GM23338 (cell line): ENCODE data around the gene GREB1L. TPM values are rescaled to one million over a fixed set of nuclear protein-coding genes. Genes with fewer than 3 reads are reported as not detected.

Experiments used
- ATAC-seq: fragments of 200-7000 bp; cut with Tn5 transposase; 3 replicates; pipeline ENCODE4 v1.9.1; 2020
- DNase-seq: peaks from one replicate; pipeline ENCODE4 v3.0.0-alpha.2; 2015; ENCODE audit warnings: low spot score
- H2AFZ ChIP-seq: fragments of 200-600 bp; sonication (generic); 2 replicates; pipeline ENCODE4 v1.8.0; 2016; ENCODE audit warnings: antibody characterized with exemption, mild to moderate bottlenecking, moderate library complexity
- H3F3A ChIP-seq: fragments of 200-600 bp; sonication (generic); replicated peaks from 2 replicates; pipeline ENCODE4 v1.8.0; 2017; ENCODE audit warnings: antibody characterized with exemption, mixed run types, low read depth
- H3K27ac ChIP-seq: fragments of 200-600 bp; sonication (generic); 2 replicates; pipeline ENCODE4 v1.6.1; 2016; ENCODE audit warnings: low read depth
- H3K27me3 ChIP-seq: fragments of 200-600 bp; sonication (generic); 2 replicates; pipeline ENCODE4 v1.8.0; 2016; ENCODE audit warnings: mild to moderate bottlenecking, mixed run types, moderate library complexity; ENCODE audit not compliant: insufficient read depth
- H3K36me3 ChIP-seq: fragments of 200-600 bp; sonication (generic); 2 replicates; pipeline ENCODE4 v1.8.0; 2016; ENCODE audit warnings: mild to moderate bottlenecking; ENCODE audit not compliant: insufficient read depth
- H3K4me1 ChIP-seq: fragments of 200-600 bp; sonication (generic); 2 replicates; pipeline ENCODE4 v1.8.0; 2016; ENCODE audit warnings: mild to moderate bottlenecking, moderate library complexity; ENCODE audit not compliant: insufficient read depth
- H3K4me2 ChIP-seq: fragments of 200-600 bp; sonication (generic); 2 replicates; pipeline ENCODE4 v1.7.1; 2017; ENCODE audit warnings: mixed run types
- H3K4me3 ChIP-seq: fragments of 200-600 bp; sonication (generic); 2 replicates; pipeline ENCODE4 v1.6.1; 2016; ENCODE audit warnings: mixed run types
- H3K79me2 ChIP-seq: fragments of 200-600 bp; sonication (generic); replicated peaks from 2 replicates; pipeline ENCODE4 v1.8.0; 2017; ENCODE audit warnings: mild to moderate bottlenecking; ENCODE audit not compliant: insufficient read depth
- H3K9me2 ChIP-seq: fragments of 200-600 bp; sonication (generic); 2 replicates; pipeline ENCODE4 v1.8.0; 2017; ENCODE audit not compliant: insufficient read depth
- H4K20me1 ChIP-seq: fragments of 200-600 bp; sonication (generic); replicated peaks from 2 replicates; pipeline ENCODE4 v1.8.0; 2017; ENCODE audit warnings: mild to moderate bottlenecking; ENCODE audit not compliant: insufficient read depth
- H3K27ac Mint-ChIP-seq: 2 replicates; pipeline ENCODE4 v1.8.0; 2020; ENCODE audit warnings: inconsistent platforms, mild to moderate bottlenecking, moderate library complexity, mixed read lengths
- H3K27me3 Mint-ChIP-seq: 3 replicates; pipeline ENCODE4 v1.8.0; 2022; ENCODE audit warnings: low read depth, mild to moderate bottlenecking, moderate library complexity, mixed read lengths, inconsistent platforms; ENCODE audit not compliant: insufficient read depth, poor library complexity
- H3K36me3 Mint-ChIP-seq: 3 replicates; pipeline ENCODE4 v1.8.0; 2021; ENCODE audit warnings: low read depth, mild to moderate bottlenecking, inconsistent platforms, moderate library complexity, mixed read lengths
- H3K4me1 Mint-ChIP-seq: 3 replicates; pipeline ENCODE4 v1.8.0; 2020; ENCODE audit warnings: mild to moderate bottlenecking, inconsistent platforms, mixed read lengths
- H3K4me3 Mint-ChIP-seq: 3 replicates; pipeline ENCODE4 v1.8.0; 2021; ENCODE audit warnings: moderate library complexity, mild to moderate bottlenecking, inconsistent platforms, mixed read lengths
- H3K9me3 Mint-ChIP-seq: 3 replicates; pipeline ENCODE4 v1.8.0; 2020; ENCODE audit warnings: moderate library complexity, mild to moderate bottlenecking, inconsistent platforms, mixed read lengths
- CREB1 ChIP-seq: fragments of 250-450 bp; sonication (Bioruptor Pico); IDR thresholded peaks from 2 replicates; pipeline ENCODE4 v1.5.0; 2020; ENCODE audit warnings: low read depth, mild to moderate bottlenecking, moderate library complexity
- CTCF ChIP-seq, 2 experiments: fragments of 200-600 bp in 1 of 2; sonication (generic) in 1 of 2; conservative IDR thresholded peaks; 2 replicates each; pipeline versions ENCODE4 v1.5.1 to v1.6.1; 2016 to 2017; ENCODE audit warnings: antibody characterized with exemption in 2 of 2, low read depth in 2 of 2, mild to moderate bottlenecking in 2 of 2, moderate library complexity in 1 of 2
- ETS1 ChIP-seq: IDR thresholded peaks from 2 replicates; pipeline ENCODE4 v1.6.1; 2016; ENCODE audit warnings: antibody characterized with exemption
- EZH2 ChIP-seq: fragments of 200-600 bp; sonication (generic); IDR thresholded peaks from one replicate; pipeline ENCODE4 v1.8.0; 2017; ENCODE audit warnings: antibody characterized with exemption, mild to moderate bottlenecking, low read depth; ENCODE audit not compliant: unreplicated experiment
- EZH2phosphoT487 ChIP-seq: fragments of 200-600 bp; sonication (generic); IDR thresholded peaks from one replicate; pipeline ENCODE4 v1.8.1; 2018; ENCODE audit warnings: antibody characterized with exemption; ENCODE audit not compliant: unreplicated experiment
- JUNB ChIP-seq: IDR thresholded peaks from one replicate; pipeline ENCODE4 v1.6.1; 2016; ENCODE audit warnings: antibody characterized with exemption; ENCODE audit not compliant: unreplicated experiment
- NANOG ChIP-seq: IDR thresholded peaks from 2 replicates; pipeline ENCODE4 v1.6.1; 2016; ENCODE audit warnings: antibody characterized with exemption, borderline replicate concordance
- POLR2AphosphoS5 ChIP-seq: IDR thresholded peaks from 2 replicates; pipeline ENCODE4 v1.6.1; 2016; ENCODE audit warnings: antibody characterized with exemption, low read depth
- STAT1 ChIP-seq: IDR thresholded peaks from one replicate; pipeline ENCODE4 v1.6.1; 2016; ENCODE audit warnings: antibody characterized with exemption; ENCODE audit not compliant: unreplicated experiment
- ZNF114 ChIP-seq: fragments of 250-450 bp; sonication (Bioruptor Pico); IDR thresholded peaks from 2 replicates; pipeline ENCODE4 v1.5.0; 2020; ENCODE audit warnings: mild to moderate bottlenecking, moderate library complexity
- ZNF331 ChIP-seq: fragments of 250-450 bp; sonication (Bioruptor Pico); IDR thresholded peaks from 2 replicates; pipeline ENCODE4 v1.5.0; 2020; ENCODE audit warnings: low read depth, mild to moderate bottlenecking, moderate library complexity
- ZNF462 ChIP-seq: fragments of 250-450 bp; sonication (Bioruptor Pico); IDR thresholded peaks from 2 replicates; pipeline ENCODE4 v1.5.0; 2020; ENCODE audit warnings: mild to moderate bottlenecking, moderate library complexity
- polyA plus RNA-seq: library from polyadenylated mRNA; unstranded; fragments of >200 nt; fragmentation: Nextera tagmentation; extraction: Ambion mirVana; gene quantifications from 2 replicates; pipeline ENCODE4 v1.2.1, GENCODE V29; 2016
- total RNA-seq: library from RNA; depleted of rRNA; stranded (reverse); fragments of >200 nt; shearing (Covaris generic); gene quantifications from 2 replicates; pipeline ENCODE4 v1.2.3, GENCODE V29; 2014
- TF ChIP-seq, protein P1 (sequence below): IDR thresholded peaks from one replicate; pipeline ENCODE4 v1.6.1; 2018; ENCODE audit warnings: antibody characterized with exemption; ENCODE audit not compliant: unreplicated experiment

The GREB1L gene
- total and polyA plus RNA-seq, 2 experiments from 2014 or later = 0.03 to 0.29 TPM

DNA sequence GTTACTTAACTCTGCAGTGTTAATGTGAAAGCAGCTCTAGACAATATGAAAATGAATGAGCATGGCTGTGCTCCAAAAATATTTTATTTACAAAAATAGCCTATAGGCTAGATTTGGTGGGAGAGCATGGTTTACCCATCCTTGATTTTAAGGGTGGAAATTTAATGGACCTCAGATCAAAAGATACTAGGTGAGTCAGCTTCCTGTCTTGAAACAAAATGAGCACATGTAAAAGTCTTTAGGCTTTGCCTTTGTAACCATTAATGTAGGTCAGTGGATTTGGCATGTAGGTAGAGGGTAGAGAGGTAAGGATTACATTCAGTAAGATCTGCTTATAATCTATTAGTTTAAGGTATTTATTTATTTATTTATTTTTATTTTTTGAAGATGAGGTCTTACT lies 72.7 kb downstream of the GREB1L start:
- no peak for DNase-seq
- Histone ChIP-seq H4K20me1 (no peaks in the 10 kb centered on the region), H3K4me3 (no peak overlapping the region), H3K4me1 (no peaks in the 10 kb centered on the region), H3K4me2 (no peak overlapping the region), H3K79me2 (no peaks in the 10 kb centered on the region), H3K9me2 (no peaks in the 10 kb centered on the region), H3K36me3 (no peaks in the 10 kb centered on the region), H2AFZ (no peak overlapping the region), H3K27me3 (no peaks in the 10 kb centered on the region), H3F3A (no peaks in the 10 kb centered on the region), H3K27ac (no peak overlapping the region)
- Mint-ChIP-seq H3K4me3 (no peak overlapping the region), H3K9me3 (no peaks in the 10 kb centered on the region; the same call in 2 of the 3 replicates), H3K36me3 (no peaks in the 10 kb centered on the region), H3K4me1 (peaks cover 9% of the 10 kb centered on the region), H3K27me3 (peaks cover 2% of the 10 kb centered on the region), H3K27ac (no peak overlapping the region)
- TF ChIP-seq NANOG (no peak), ZNF114 (no peak), JUNB (no peak), ETS1 (no peak), EZH2phosphoT487 (no peak), CREB1 (no peak), ZNF331 (CRISPR knock-in tag) (no peak), EZH2 (no peak), CTCF (conservative IDR thresholded peaks at IDR 0.05; ENCODE audit: low read depth in 2 of 2) (no peak), ZNF462 (CRISPR knock-in tag) (no peak), STAT1 (no peak), POLR2AphosphoS5 (no peak)
- TF ChIP-seq, protein P1, sequence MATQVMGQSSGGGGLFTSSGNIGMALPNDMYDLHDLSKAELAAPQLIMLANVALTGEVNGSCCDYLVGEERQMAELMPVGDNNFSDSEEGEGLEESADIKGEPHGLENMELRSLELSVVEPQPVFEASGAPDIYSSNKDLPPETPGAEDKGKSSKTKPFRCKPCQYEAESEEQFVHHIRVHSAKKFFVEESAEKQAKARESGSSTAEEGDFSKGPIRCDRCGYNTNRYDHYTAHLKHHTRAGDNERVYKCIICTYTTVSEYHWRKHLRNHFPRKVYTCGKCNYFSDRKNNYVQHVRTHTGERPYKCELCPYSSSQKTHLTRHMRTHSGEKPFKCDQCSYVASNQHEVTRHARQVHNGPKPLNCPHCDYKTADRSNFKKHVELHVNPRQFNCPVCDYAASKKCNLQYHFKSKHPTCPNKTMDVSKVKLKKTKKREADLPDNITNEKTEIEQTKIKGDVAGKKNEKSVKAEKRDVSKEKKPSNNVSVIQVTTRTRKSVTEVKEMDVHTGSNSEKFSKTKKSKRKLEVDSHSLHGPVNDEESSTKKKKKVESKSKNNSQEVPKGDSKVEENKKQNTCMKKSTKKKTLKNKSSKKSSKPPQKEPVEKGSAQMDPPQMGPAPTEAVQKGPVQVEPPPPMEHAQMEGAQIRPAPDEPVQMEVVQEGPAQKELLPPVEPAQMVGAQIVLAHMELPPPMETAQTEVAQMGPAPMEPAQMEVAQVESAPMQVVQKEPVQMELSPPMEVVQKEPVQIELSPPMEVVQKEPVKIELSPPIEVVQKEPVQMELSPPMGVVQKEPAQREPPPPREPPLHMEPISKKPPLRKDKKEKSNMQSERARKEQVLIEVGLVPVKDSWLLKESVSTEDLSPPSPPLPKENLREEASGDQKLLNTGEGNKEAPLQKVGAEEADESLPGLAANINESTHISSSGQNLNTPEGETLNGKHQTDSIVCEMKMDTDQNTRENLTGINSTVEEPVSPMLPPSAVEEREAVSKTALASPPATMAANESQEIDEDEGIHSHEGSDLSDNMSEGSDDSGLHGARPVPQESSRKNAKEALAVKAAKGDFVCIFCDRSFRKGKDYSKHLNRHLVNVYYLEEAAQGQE = no peak
- no peak for ATAC-seq
